Fibroblast of skin of right biceps (primary cell): ENCODE data around the gene CDK2.
A peak's percentile ranks its signal among the peaks of the same experiment; 100 is the strongest.

ENCODE experiments used
- DNase-seq: peaks from one replicate; pipeline ENCODE4 v3.0.0-alpha.2; 2013

CDK2 gene

DNA sequence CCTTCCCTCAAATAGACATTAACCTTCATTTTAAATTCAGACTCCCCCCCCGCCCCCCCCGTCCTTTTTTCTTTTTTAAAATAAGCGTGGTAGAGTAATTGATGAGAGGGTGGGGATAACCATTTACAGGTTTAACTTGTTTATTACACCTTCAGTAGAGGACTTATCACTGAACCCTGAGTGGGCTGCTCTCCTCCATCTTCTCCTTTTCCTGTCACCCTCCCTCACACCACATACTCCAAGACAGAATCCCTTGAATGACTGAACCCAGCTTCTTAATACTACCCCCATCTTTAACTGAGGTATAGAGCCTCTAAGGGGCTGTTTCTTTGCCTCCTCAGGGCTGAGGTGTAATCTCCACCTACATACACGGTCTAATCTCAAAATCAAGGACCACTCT lies 50.6 kb downstream of the CDK2 start:
- no peak for DNase-seq

DNA sequence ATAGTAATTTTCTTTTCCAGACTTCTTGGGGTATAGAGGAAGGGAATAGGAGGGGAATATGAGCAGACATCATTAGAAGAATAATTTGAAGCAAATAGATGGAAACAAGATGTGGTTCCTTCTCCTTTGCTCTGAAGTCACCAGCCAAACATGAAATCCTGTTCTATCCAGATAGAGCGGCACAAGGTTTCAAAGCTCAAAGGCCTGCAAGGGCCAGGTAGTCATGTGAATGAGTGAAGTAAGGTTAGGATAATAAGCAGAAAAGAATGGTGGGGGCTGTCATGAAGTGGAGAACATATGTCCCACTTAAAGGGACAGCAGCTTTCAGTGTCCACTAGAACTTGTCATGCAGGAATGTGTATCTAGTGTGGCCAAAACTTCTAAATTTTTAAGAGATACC lies 51.7 kb downstream of the CDK2 start:
- DNase-seq = no peak

DNA sequence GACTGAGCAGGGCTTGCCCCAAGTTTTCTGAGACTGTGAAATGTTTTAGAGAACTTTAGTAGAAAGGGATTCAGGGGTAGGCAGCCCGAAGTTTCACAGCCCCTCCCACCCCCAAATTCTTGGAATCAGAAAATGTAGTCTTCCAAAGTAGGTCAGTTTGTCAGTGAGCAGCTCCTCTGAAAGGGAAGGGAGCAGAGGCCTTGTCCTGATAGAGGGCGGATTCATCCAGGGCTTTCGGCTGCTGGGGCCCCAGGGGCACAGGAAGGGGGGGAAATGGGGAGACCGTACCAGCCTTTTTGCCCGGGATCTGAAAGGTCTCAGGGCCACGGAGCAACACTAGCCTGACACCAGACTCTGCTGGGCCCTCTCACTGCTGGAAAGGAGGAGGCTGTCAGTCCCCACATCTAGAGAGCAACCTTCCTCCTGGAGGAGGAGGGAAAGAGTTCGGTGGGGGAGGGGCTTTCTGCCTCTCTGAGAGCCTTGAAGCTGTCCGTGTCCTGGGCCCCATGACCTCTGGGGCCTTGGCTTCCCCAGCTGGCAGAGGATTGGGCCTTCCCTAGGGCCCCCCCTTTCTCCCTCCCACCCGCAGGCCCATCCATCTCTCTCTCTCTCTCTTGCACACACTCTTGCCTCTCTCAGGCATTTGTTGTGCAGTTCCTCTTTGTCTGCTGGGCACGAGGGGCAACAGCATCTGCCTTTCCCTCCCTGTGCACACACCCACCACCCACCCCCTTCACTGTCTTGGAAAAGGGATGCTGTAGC lies 54.0 kb downstream of the CDK2 start, which contains the start of gene IKZF4:
Gene IKZF4 (plus strand): TSS at position 621 of the 762 bp plus-strand sequence. CDS start 451 bp downstream, outside the sequence.
- DNase-seq = peak; percentile 45

DNA sequence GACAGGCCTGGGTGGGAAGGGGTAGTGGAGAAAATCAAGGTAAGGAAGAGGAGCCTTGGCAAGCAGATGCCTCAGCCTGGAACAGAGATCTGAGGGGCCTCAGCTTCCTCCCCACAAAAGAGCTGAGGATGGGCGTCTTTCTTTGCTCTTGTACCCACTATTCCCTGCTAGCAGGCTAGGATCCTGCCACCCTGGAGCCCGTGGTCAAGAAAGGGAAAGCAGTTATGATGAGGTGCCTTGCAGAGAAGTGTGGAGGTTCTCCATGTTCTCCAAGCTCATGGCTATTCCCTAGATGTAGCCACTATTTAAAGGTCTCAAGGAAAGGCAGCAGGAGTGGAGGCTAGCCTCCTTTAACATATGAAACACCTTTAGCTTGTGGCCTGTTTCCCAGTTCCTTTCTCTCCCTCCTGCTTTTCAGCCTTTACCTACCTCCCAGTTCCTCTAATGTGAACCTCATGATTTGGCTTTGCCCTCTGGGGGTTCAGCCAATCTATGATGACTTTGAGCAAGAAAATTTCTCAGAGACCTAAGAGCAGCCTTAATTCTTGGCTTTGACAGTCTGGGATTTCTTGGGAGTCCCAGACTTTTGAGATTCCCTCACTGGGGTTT lies 55.4 kb downstream of the CDK2 start:
- no peak for DNase-seq
